HG03280 (cell line): Measurements from ENCODE around the gene FAM50B.
"Not testable (repeated sequence)": the region's sequence is repeated elsewhere in the genome, so short reads cannot be mapped to it uniquely, and the experiment has no call there.

Experiments
- ATAC-seq: cut with Tn5 transposase; IDR thresholded peaks from one replicate; pipeline ENCODE4 v1.9.1; 2021; ENCODE audit warnings: mild to moderate bottlenecking, moderate library complexity; ENCODE audit not compliant: unreplicated experiment

The FAM50B gene

DNA sequence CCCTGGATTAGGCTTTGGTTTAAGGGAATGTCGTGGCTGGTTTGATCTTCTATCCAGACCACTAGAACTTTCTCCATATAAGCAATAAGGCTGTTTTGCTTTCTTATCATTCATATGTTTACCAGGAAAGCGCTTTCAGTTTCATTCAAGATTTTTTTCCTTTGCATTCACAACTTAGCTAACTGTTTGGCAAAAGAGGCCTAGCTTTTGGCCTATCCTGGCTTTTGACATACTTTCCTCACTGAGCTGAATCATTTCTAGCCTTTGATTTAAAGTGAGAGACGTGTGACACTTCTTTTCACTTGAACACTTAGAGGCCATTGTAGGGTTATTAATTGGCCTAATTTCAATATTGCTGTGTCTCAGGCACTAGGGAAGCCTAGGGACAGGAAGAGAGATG, 1.7 kb upstream of the FAM50B start:
- ATAC-seq, result no peak

DNA sequence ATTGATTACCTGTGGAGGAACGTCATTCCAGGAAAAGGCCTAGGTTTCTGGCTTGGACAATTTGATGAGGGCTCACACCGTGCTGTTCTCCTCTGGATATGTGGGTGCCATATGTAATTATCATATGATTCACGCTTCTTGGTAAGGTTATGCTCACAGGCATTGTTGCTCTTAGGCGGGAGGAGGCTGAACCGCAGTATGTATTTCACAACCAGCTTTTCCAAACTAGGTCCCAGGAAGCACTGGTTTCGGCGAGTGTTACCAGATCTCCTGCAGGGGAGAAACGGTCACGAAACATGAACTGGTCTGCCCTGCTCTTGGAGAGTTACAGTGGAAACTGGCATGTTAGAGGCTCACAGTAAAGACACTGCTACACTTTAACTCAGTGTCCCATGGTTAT, 793 bp upstream of the FAM50B start:
- ATAC-seq, result no peak

DNA sequence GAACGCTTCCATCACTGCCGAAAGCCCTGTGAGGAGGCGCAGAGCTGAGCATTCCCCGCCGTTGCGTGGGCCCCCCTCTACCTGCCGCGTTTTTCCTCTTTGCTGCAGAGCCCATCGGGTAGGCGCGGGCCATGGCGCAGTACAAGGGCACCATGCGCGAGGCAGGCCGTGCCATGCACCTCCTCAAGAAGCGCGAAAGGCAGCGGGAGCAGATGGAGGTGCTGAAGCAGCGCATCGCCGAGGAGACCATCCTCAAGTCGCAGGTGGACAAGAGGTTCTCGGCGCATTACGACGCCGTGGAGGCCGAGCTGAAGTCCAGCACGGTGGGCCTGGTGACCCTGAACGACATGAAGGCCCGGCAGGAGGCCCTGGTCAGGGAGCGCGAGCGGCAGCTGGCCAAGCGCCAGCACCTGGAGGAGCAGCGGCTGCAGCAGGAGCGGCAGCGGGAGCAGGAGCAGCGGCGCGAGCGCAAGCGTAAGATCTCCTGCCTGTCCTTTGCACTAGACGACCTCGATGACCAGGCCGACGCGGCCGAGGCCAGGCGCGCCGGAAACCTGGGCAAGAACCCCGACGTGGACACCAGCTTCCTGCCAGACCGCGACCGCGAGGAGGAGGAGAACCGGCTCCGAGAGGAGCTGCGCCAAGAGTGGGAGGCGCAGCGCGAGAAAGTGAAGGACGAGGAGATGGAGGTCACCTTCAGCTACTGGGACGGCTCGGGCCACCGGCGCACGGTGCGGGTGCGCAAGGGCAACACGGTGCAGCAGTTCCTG, 693 bp downstream of the FAM50B start:
- no peak for ATAC-seq

DNA sequence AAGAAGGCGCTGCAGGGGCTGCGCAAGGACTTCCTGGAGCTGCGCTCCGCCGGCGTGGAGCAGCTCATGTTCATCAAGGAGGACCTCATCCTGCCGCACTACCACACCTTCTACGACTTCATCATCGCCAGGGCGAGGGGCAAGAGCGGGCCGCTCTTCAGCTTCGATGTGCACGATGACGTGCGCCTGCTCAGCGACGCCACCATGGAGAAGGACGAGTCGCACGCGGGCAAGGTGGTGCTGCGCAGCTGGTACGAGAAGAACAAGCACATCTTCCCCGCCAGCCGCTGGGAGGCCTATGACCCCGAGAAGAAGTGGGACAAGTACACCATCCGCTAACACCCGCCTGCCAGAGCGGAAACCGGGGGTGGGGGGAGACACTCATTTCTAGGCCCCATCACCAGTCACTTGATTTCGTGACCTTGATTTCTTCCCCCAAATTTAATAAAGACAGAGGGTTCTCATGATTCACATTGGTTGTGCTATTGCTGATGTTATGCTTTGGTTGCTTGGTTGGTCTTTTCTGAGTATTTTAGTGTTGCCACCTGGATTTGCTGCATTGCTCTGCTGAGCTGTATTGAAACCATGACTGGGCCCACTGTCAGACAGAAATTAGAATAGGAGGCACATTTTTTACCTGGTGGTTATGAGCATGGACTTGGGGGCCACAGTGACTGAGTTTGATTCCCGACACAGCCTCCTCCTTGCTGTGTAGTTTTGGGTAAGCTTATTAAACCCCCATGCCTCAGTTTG, 1.5 kb downstream of the FAM50B start:
- no peak for ATAC-seq

GRCh38 chr6:3851839-3852238, 2.7 kb downstream of the FAM50B start:
- ATAC-seq, result no peak

- no peak for ATAC-seq
Measured at GRCh38 chr6:3852391-3852790, 3.2 kb downstream of the FAM50B start.

GRCh38 chr6:3855866-3856265, 6.7 kb downstream of the FAM50B start:
- no peak for ATAC-seq

GRCh38 chr6:3856576-3856975, 7.4 kb downstream of the FAM50B start:
- no peak for ATAC-seq

GRCh38 chr6:3857468-3858456, 8.6 kb downstream of the FAM50B start:
- ATAC-seq, result no peak

DNA sequence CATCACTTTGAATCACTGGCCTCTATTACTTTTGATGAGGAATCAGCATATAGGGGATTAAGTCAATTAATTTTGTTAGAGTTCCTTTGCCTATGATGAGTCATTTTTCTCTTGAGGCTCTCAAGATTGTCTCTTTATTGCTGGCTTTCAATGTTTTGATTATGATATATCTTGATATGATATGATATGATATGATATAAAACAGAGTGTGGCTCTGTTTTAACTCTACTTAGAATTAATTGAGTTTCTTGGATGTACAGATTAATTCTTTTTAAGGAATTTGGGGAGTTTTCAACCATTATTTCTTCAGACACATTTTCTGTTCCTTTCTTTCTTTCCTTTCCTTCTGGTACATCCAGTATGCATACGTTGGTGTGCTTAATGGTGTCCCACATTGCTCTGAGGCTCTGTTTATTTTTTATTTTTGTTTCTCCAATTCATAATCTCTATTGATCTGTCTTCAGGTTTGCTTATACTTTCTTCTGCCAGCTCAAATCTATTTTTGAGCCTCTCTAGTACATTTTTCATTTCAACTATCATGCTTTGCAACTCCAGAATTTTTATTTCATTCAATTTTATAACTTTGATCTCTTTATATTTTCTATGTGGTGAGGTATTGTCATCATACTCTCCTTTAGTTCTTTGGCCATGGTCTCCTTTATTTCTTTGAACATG, 10.8 kb downstream of the FAM50B start:
- ATAC-seq, result no peak

DNA sequence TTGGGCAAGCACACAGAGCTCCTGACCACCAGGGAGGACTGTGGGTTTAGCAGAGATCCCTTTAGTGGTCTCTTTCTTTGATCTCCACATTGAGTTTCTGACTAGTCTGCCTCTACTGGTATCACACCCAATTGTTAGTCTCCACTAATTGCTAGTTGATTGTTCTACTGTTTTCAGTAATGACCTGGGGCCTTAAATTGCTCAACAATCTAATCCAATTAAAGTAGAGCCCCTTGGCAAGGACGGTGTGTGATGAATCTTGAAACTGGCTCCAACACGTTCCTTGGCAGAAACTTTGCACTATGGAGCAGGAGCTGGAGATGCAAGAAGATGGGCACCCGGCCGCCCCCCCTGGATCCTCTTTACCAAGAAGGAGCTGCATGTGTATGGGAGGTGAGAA, 12.3 kb downstream of the FAM50B start:
- no peak for ATAC-seq

GRCh38 chr6:3862038-3862437, 12.9 kb downstream of the FAM50B start:
- no peak for ATAC-seq

DNA sequence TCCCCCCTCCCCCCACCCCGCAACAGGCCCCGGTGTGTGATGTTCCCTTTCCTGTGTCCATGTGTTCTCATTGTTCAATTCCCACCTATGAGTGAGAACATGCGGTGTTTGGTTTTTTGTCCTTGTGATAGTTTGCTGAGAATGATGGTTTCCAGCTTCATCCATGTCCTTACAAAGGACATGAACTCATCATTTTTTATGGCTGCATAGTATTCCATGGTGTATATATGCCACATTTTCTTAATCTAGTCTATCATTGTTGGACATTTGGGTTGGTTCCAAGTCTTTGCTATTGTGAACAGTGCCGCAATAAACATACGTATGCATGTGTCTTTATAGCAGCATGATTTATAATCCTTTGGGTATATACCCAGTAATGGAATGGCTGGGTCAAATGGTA, 14.1 kb downstream of the FAM50B start:
- not testable (repeated sequence) for ATAC-seq

DNA sequence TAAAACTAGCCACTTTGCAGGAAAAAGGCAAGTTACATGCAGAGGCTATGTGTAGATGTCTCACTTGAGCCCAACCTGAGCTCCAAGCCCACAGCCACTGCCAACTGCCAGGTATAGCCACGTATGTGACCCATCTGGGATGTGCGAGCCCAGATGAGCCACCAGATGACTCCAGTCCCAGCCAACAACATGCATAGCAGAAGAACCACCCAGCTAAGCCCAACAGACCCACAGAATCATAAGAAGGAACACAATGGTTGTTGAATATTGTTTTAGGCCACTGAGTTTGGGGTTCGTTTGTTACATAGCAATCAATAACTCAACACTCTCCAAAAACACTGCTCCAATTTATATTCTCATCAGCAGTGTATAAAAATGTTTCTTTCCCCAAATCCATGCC, 16.3 kb downstream of the FAM50B start:
- no peak for ATAC-seq

DNA sequence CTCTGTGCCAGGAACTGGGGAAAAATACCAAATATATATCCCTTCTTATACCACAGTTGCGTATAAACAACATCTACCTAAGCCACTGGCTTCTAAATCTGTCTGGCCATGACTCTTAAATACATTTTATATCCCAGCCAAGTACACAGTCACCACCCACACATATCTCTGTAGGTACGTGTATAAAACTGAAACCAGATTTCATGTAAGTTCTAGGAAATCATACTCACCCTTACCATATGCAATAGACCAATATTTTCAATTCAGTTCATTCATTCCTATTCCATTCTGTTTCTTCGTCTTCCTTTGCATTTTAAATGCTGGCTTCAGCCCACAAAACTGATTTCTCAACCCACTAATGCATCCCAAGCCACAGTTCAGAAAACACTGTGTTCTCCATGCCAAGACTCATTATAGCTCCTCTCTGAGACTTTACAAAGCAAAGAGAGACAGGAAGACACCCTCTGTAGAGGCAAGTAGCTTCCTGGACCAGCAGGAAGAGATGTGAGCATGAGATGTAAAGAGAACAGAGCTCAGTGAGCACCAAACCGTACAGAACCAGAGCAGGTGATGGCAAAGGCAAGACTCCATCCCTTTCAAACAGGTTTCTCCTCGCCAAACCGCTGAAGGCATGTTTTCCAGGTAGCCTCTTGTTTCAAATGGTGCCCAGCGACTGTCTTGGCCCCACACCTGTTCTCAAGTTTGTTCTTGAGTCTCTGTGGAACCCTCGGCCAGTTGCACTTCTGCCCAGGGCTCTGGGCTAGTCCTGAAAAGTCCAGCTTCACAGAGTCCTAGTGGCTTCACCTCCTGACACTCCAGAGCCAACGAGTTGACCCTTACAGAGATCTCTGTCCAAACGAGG, 18.7 kb downstream of the FAM50B start:
- no peak for ATAC-seq

DNA sequence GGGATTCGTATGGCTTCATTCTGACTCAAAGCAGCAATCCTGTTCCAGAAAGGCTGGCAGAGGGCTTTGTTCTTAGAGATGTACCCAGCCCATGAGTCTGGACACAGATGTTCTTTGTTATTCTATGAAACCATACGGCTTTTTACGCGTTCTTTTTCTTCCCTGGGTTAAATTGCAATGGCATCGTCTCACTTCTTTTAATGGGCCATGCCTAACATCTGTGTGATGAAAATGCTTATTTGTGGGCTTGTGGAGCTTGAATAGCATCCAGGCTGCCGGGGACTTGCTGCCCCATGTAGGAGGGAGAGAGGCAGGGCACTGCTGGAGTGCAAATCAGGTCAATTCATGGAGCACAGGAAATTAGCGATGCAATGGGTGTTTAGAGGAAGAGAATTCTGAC, 19.4 kb downstream of the FAM50B start:
- ATAC-seq, result no peak

DNA sequence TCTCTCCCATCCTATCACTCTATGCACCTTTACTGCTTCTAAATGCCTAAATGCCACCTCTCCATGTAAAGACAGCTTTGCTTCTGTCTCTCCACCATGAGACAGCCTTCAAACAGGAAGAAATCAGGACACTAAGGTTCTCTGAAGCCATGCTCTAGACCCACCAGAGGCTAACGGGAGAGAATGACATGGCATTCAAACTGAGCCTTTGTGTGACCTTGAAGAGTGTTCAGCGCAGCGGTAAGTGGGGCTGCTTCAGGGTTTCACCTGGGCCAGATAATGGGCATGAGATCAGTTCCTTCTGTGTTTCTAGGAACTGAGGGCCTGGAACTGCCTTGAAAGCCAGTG, 20.1 kb downstream of the FAM50B start:
- no peak for ATAC-seq

DNA sequence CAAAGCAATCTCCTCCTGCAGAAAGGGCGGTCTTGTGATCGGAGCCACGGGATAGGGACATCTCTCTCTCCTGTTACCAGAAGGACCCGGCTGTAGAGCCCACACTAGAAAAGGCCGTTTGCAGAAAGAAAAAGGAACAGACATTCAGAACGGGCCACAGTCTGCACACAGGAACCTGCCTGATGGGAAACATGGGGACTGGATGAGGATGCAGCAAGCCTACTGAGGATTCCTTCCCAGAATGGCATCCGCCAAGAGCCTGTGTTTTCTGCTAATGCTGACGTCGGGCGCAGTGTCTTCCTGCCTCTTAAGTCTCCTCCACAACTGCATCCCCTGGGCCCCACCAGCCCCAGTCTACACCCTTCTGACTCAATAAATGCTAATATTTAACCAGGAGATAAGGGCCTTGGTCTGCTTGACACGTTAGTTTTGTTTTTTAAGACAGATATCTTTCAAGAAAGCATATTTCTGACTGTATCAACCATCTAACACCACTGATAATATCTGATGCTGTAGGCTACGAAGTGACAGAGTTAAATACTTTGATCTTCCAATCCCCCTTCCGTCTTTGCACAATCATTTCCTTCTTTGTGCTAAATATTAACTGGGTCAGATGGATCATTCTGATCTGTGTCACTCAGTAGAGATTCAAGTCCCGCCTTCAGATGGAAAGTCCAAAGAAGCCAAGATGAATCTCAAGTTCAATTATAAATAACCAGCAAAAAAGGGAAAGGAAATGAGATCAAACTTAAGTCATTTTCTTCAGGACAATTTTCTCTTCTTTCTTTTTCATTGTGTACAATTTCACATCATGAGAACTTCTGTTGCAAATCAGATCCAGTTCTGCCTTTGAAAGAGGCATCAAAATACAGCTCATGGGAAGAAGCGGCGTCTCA, 20.7 kb downstream of the FAM50B start:
- ATAC-seq, result no peak

DNA sequence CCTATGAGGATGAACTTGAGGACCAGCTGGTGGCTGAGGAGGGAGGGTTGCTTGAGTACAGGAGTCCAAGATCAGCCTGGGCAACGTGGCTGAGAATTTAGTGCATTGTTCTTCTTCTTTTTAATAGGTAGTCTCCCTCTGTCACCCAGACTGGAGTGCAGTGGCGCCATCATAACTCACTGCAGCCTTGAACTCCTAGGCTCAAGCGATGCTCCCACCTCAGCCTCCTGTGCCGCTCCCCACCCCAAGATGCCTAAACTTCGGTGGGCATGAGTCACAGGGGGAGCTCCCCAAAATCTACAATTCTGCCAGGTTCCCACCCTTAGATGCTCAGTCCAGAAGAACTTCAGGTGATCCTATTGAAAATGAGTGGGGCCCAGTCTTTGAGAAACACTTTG, 21.4 kb downstream of the FAM50B start:
- no peak for ATAC-seq
